ENCODE results near the gene CDKAL1. TPM values are rescaled to one million over a fixed set of nuclear protein-coding genes. Genes with fewer than 3 reads are reported as not detected.

CDKAL1 gene
- total and polyA plus RNA-seq, 2 experiments from 2014 or later = 14.4 to 19.5 TPM

DNA sequence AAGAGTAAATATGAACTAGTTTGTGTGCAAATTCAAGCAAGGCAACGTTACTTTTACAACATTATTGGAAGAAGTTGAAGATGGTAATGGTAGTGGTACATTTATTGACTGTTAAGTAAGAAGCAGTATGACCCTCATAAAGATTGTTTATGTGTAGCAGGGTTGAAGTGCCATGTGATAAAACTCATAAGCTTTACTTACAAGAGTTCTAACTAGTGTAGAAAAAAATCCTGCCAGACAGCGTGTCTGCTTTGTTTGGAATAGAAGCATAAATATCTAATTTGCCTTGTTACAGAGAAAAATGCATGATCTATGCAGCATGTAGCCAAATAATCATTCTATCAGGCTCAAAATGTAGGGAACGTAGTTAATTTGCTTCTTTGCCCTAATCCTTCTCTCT lies 608.5 kb downstream of the CDKAL1 start:
- no peak overlapping the region for H3K27ac ChIP-seq
- no peaks in the 10 kb centered on the region for H3K36me3 ChIP-seq (replicated peaks; ENCODE audit: insufficient read depth, low read depth)
- no peaks in the 10 kb centered on the region for H4K20me1 ChIP-seq (ENCODE audit: insufficient read depth, poor library complexity, severe bottlenecking)
- H2AFZ ChIP-seq = no peak overlapping the region
- H3K4me2 ChIP-seq = peak overlapping the region; percentile 18
- H3K4me1 ChIP-seq (ENCODE audit: insufficient read depth) = peaks cover 26% of the 10 kb centered on the region
- H3K4me3 ChIP-seq = no peak overlapping the region
- no peaks in the 10 kb centered on the region for H3K9me2 ChIP-seq (replicated peaks; ENCODE audit: insufficient read depth)
- TF ChIP-seq EZH2phosphoT487 (IDR thresholded peaks at IDR 0.05; ENCODE audit: low read depth, severe bottlenecking, unreplicated experiment) (peak; percentile 46), EZH2 (IDR thresholded peaks at IDR 0.05; ENCODE audit: borderline replicate concordance) (no peak)
- TF ChIP-seq, protein P1, sequence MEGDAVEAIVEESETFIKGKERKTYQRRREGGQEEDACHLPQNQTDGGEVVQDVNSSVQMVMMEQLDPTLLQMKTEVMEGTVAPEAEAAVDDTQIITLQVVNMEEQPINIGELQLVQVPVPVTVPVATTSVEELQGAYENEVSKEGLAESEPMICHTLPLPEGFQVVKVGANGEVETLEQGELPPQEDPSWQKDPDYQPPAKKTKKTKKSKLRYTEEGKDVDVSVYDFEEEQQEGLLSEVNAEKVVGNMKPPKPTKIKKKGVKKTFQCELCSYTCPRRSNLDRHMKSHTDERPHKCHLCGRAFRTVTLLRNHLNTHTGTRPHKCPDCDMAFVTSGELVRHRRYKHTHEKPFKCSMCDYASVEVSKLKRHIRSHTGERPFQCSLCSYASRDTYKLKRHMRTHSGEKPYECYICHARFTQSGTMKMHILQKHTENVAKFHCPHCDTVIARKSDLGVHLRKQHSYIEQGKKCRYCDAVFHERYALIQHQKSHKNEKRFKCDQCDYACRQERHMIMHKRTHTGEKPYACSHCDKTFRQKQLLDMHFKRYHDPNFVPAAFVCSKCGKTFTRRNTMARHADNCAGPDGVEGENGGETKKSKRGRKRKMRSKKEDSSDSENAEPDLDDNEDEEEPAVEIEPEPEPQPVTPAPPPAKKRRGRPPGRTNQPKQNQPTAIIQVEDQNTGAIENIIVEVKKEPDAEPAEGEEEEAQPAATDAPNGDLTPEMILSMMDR (IDR thresholded peaks at IDR 0.05; ENCODE audit: poor library complexity) = no peak
- H3K27me3 ChIP-seq = no peaks in the 10 kb centered on the region
- 35% methylated on average over 3 of the region's 3 CpGs for WGBS (ENCODE audit: low lambda C conversion rate, missing lambda C conversion rate)
- no peaks in the 10 kb centered on the region for H3K79me2 ChIP-seq
- no peaks in the 10 kb centered on the region for H3K9me3 ChIP-seq (ENCODE audit: low read depth)
- DNase-seq (ENCODE audit: low spot score) = no peak

DNA sequence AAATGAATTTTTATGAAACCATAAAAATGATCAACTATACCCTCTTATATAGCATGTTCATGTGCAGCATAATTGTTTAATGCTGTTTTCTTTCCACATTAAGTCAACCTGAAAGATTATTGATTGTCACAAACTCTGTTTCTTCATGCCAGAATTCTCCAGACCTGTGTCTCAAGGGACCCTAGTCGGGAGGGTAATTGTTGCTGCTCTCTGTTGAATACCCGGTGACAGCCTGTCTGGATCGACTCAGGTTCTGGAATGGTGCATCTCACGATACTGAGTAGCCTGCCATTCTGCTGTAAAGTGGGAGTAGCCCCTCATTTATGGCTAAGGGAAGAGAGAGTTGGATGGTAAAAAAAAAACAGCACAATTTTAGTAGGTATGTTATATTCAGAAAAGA lies 609.4 kb downstream of the CDKAL1 start:
- 62% methylated on average over 4 of the region's 4 CpGs for WGBS (ENCODE audit: low lambda C conversion rate, missing lambda C conversion rate)

DNA sequence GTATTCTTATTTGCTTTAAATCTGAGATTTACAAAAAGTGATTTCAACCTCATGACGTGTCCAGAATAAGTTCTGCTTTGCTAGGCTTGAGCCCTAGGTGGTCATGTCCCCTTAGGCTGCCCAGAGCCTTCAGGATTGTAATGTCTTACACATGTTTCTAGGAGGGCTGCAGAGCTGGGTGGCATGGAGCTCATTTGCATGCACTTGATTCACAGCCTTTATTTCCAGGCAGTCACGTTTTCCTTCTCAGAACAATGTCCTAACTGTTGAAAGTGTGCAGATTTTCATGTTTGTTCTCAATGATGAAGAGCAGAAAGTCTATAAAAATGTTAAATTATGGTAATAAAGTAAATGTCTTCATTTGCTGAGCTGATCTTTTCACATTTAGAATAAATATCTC lies 610.7 kb downstream of the CDKAL1 start:
- Histone ChIP-seq H2AFZ (no peak overlapping the region), H3K4me2 (no peak overlapping the region), H3K27me3 (no peaks in the 10 kb centered on the region), H3K27ac (no peak overlapping the region), H3K9me2 (replicated peaks; ENCODE audit: insufficient read depth) (no peaks in the 10 kb centered on the region), H3K4me3 (no peak overlapping the region), H3K36me3 (replicated peaks; ENCODE audit: insufficient read depth, low read depth) (no peaks in the 10 kb centered on the region), H4K20me1 (ENCODE audit: insufficient read depth, poor library complexity, severe bottlenecking) (no peaks in the 10 kb centered on the region), H3K9me3 (ENCODE audit: low read depth) (no peaks in the 10 kb centered on the region), H3K79me2 (no peaks in the 10 kb centered on the region), H3K4me1 (ENCODE audit: insufficient read depth) (peaks cover 18% of the 10 kb centered on the region)
- WGBS (ENCODE audit: low lambda C conversion rate, missing lambda C conversion rate) = 65% methylated on average over 2 of the region's 2 CpGs
- TF ChIP-seq EZH2 (IDR thresholded peaks at IDR 0.05; ENCODE audit: borderline replicate concordance) = no peak
- TF ChIP-seq, protein P1 (IDR thresholded peaks at IDR 0.05; ENCODE audit: poor library complexity) = no peak
- TF ChIP-seq EZH2phosphoT487 (IDR thresholded peaks at IDR 0.05; ENCODE audit: low read depth, severe bottlenecking, unreplicated experiment) = no peak
- DNase-seq (ENCODE audit: low spot score) = no peak

More for the DNA sequence above, 609.4 kb downstream of the CDKAL1 start:
- H3K4me2 ChIP-seq = no peak overlapping the region
- no peaks in the 10 kb centered on the region for H3K9me3 ChIP-seq (ENCODE audit: low read depth)
- no peak overlapping the region for H3K4me3 ChIP-seq
- no peaks in the 10 kb centered on the region for H3K36me3 ChIP-seq (replicated peaks; ENCODE audit: insufficient read depth, low read depth)
- H3K27ac ChIP-seq = no peak overlapping the region
- H3K4me1 ChIP-seq (ENCODE audit: insufficient read depth) = peaks cover 22% of the 10 kb centered on the region
- no peaks in the 10 kb centered on the region for H3K9me2 ChIP-seq (replicated peaks; ENCODE audit: insufficient read depth)
- no peaks in the 10 kb centered on the region for H3K27me3 ChIP-seq
- no peak overlapping the region for H2AFZ ChIP-seq
- DNase-seq (ENCODE audit: low spot score) = no peak
- H4K20me1 ChIP-seq (ENCODE audit: insufficient read depth, poor library complexity, severe bottlenecking) = no peaks in the 10 kb centered on the region
- H3K79me2 ChIP-seq = no peaks in the 10 kb centered on the region
- TF ChIP-seq EZH2 (IDR thresholded peaks at IDR 0.05; ENCODE audit: borderline replicate concordance) (no peak), EZH2phosphoT487 (IDR thresholded peaks at IDR 0.05; ENCODE audit: low read depth, severe bottlenecking, unreplicated experiment) (no peak)
- TF ChIP-seq, protein P1 (IDR thresholded peaks at IDR 0.05; ENCODE audit: poor library complexity) = no peak

DNA sequence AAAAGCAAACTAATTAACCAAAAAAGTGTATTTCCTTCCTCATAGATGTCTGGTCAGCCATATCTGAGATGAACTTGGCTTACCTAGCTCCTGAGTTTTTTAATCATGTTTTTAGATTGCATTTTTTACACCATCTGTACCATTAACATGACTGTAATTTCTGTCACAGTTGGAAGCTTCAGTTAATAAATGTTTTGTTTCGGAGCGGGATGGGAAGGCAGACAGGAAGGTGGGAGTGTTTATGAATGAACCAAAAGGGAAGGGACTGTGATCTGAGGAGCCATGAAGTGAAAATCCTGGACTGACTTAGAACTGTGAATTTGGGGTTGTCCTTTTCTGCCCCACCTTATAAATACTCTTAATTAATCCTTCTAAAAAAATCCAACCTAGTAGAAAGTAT lies 613.7 kb downstream of the CDKAL1 start:
- WGBS (ENCODE audit: low lambda C conversion rate, missing lambda C conversion rate) = 84% methylated on average over 2 of the region's 2 CpGs
- Histone ChIP-seq H3K27ac (no peak overlapping the region), H2AFZ (no peak overlapping the region), H3K9me2 (replicated peaks; ENCODE audit: insufficient read depth) (peaks cover 6% of the 10 kb centered on the region), H3K4me2 (no peak overlapping the region), H3K4me1 (ENCODE audit: insufficient read depth) (peaks cover 10% of the 10 kb centered on the region), H3K4me3 (no peak overlapping the region), H4K20me1 (ENCODE audit: insufficient read depth, poor library complexity, severe bottlenecking) (no peaks in the 10 kb centered on the region), H3K79me2 (no peaks in the 10 kb centered on the region), H3K27me3 (no peaks in the 10 kb centered on the region), H3K36me3 (replicated peaks; ENCODE audit: insufficient read depth, low read depth) (no peaks in the 10 kb centered on the region), H3K9me3 (ENCODE audit: low read depth) (no peaks in the 10 kb centered on the region)
- TF ChIP-seq, protein P1 (IDR thresholded peaks at IDR 0.05; ENCODE audit: poor library complexity) = no peak
- TF ChIP-seq EZH2phosphoT487 (IDR thresholded peaks at IDR 0.05; ENCODE audit: low read depth, severe bottlenecking, unreplicated experiment) (no peak), EZH2 (IDR thresholded peaks at IDR 0.05; ENCODE audit: borderline replicate concordance) (no peak)
- DNase-seq (ENCODE audit: low spot score) = no peak

All from hepatocyte (in vitro differentiated cells).